Hippocampal formation (tissue), 2 donors: ENCODE results near the gene SAMM50.
A peak's percentile ranks its signal among the peaks of the same experiment; 100 is the strongest.

Experiments
- DNase-seq, 2 donors: peaks; one replicate each; lab custom pipeline; 2025; lab: John Stamatoyannopoulos, UW

SAMM50 gene

DNA sequence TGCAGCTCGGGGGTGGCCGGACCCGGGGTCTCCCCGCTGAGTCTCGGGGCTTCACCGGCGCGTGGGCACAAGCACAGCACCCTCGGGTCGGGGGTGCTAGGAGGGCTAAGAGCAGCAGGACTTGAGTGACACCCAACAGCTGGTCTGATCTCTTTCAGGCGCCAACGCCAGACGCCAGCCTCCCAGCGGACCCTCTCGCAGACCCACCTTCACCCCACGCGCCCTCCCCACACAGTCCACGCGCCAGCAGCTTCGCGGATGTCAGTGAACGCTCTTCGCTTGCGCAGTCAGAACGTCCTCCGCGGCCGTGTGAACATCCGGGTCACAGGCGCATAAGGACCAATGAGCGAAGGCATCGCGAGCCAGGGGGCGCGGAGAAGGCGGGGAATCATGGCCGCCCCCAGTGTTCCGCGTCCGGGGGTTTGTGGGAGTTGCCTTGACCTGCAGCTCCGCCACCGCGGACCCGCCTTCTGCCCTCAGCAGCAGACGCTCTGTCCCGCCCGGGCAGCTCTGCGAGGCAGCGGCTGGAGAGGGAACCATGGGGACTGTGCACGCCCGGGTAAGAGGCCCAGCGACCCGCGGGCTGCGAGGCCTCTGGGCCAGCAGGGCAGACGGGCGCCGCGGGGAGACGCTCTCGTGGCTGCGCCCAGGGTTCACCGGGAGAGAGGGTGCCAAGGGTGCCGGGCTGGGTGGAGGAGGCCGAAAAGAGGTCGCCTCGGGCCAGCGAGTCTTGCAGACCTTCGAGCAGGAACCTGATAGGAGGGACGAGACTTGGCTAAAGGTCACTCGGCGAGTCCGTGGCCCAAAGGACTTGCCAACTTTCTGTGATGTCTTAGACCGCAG, at the start of gene SAMM50:
Gene SAMM50 (plus strand): TSS at position 403 of the 843 bp plus-strand sequence. CDS start 136 bp downstream, at position 539.
- peak; percentile 88 to 92 for DNase-seq

DNA sequence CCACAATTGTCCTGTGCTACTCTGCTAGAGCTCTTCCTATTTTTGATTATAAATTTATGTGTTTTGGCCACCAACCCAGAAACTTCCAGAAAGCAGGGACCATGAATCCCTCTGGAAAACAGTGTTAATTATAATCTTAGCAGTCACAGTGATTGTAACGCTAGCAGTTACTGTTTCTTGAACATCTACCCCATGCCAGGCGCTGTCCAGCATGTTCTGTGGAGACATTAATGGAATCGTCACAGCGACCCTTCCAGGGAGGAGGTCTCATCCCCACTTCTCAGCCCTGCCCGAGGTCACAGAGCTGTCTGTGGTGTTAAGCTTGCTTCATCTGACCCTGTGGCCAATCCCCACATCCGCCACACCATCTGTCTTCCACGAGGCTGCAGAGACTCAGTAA, 49.6 kb upstream of the SAMM50 start:
- DNase-seq, result no peak

DNA sequence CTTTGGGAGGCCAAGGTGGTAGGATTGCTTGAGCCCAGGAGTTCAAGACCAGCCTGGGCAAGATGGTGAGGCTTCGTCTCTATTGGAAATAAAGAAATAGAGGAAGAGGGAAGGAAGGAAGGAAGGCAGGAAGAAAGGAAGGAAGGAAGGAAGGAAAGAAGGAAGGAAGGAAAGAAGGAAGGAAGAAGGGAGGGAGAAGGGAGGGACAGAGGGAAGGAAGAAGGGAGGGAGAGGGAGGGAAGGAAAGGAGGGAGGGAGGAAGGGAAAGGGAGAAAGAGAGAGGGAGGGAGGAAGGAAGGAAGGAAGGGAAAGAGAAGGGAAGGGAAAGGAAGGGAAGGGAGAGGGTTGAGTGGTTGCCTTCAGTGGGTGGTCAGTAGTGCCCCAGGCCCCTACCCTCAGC, 45.5 kb upstream of the SAMM50 start:
- DNase-seq, result no peak

GRCh38 chr22:43910178-43910695, 45.0 kb upstream of the SAMM50 start:
- no peak for DNase-seq

DNA sequence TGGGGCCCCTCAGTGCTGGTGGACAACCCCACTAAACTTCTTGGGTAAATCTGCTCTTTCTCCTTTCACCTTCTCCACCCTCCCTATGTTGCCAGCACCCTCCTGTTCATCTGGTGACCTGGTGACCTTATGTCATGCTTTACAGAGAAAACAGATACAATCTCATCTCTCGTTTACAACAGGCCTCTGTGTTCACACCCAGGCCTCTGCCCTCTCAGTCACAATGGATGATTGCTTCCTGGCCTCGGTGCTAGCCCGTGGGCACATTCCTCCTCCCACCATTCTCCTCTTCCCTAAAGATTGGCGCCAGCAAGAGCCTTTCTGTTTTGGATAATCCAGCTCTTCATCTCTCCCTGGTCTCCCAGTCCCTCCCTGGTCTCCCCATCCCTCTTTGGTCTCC, 43.9 kb upstream of the SAMM50 start:
- DNase-seq, result no peak

DNA sequence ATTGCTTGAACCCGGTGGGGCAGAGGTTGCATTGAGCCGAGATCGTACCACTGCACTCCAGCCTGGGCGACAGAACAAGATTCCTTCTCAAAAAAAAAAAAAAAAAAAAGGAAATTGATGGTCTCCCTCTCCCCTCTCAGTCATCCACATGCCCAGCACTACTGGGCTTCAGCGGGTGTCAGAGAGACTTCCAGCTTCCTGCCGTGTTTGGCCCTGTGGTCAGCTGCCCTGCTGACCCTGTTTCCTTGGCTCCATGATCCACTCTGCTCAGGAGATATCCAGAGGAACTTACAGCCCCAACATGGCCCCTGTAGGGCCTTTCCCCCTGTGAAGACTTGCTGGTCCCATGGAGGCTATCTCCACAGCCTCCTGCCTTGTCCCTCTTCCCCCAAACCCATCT, 37.7 kb upstream of the SAMM50 start:
- no peak for DNase-seq

- DNase-seq, result no peak
Measured at GRCh38 chr22:43919106-43919973, 35.9 kb upstream of the SAMM50 start.

DNA sequence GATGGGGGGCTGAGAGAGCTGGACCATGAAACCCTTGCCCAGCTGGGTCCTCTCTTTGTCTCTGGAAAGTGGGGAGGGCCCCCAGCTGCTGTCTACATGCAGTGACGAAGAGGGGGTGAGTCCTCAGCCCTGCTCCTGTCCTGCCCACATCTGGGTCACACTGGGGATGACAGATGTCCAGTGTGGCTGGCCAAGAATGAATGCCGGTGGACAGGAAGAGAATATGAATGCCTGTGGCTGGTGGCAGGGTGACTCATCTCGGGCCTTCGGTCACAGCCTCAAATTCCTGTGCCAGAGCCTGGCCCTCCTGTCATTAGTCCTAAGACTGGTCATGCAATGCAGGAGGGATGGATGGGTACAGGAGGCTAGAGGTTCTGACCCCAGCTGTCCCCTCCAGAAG, 33.9 kb upstream of the SAMM50 start:
- peak in 1 of 2 donors; percentile 7 for DNase-seq

GRCh38 chr22:43922123-43922522, 33.1 kb upstream of the SAMM50 start:
- no peak for DNase-seq

DNA sequence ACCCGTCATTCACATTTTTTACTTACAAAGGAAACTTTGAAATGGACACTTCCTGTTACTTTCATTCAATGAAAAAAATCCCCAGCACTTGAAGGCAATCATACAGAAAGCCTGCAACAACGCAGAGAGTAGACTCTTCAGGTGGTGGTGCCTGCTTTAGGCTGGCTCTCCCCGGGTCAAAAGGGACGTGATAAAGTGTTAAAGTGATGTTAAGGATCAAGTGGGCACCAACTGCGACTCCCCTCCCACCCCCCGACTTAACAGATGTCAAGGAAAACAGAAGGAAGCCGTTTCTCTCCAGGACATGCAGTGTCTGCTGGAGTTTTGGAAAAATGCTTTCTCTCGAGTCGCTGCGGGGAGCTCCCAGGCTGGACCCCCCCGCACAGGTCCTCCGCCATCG, 32.1 kb upstream of the SAMM50 start:
- DNase-seq, result no peak

DNA sequence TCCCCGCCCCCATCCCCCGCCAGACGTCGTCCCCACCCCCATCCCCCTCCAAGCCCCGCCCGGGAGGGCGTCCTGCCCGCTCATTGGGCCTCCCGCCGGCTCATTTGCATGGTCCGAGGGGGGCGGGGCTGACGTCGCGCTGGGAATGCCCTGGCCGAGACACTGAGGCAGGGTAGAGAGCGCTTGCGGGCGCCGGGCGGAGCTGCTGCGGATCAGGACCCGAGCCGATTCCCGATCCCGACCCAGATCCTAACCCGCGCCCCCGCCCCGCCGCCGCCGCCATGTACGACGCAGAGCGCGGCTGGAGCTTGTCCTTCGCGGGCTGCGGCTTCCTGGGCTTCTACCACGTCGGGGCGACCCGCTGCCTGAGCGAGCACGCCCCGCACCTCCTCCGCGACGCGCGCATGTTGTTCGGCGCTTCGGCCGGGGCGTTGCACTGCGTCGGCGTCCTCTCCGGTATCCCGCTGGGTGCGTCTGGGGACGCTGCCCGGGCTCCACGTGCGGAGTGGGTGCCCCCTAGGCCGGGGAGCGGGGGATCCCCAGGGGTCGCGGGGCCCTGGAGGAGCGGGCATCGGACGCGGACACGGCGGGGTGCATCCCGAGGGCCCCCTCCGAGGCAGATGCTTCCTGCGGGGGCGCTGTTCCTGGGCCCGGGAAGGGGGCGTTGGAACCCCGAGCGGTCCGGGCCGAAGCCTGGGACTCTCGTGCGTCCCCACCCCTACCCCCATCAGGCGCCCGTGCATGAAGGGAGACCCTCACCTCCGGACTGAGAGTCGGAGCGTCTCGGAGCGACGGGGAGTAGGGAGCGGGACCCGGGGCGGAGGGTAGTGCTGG, 31.4 kb upstream of the SAMM50 start, which contains the start of gene PNPLA3:
Gene PNPLA3 (plus strand): TSS at position 175 of the 834 bp plus-strand sequence. CDS start 107 bp downstream, at position 282.
- peak; percentile 70 to 86 for DNase-seq

DNA sequence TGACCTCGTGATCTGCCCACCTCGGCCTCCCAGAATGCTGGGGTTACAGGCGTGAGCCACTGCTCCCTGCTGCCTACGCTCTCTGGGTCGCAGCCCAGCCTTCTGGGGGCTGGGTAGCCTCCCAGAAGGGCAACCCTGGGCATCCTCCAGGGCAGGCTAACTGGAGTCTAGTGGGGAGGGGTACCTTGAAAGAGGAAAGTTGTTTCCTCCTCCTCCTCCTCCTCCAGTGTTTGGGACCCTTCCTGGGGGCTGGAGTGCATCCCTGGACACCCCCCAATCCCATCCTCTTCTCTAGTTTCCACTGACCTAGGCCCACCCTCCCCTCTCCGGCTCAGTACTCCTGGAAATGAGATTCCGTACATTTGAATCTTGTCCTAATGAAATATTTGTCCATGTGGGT, 30.4 kb upstream of the SAMM50 start:
- DNase-seq, result no peak

DNA sequence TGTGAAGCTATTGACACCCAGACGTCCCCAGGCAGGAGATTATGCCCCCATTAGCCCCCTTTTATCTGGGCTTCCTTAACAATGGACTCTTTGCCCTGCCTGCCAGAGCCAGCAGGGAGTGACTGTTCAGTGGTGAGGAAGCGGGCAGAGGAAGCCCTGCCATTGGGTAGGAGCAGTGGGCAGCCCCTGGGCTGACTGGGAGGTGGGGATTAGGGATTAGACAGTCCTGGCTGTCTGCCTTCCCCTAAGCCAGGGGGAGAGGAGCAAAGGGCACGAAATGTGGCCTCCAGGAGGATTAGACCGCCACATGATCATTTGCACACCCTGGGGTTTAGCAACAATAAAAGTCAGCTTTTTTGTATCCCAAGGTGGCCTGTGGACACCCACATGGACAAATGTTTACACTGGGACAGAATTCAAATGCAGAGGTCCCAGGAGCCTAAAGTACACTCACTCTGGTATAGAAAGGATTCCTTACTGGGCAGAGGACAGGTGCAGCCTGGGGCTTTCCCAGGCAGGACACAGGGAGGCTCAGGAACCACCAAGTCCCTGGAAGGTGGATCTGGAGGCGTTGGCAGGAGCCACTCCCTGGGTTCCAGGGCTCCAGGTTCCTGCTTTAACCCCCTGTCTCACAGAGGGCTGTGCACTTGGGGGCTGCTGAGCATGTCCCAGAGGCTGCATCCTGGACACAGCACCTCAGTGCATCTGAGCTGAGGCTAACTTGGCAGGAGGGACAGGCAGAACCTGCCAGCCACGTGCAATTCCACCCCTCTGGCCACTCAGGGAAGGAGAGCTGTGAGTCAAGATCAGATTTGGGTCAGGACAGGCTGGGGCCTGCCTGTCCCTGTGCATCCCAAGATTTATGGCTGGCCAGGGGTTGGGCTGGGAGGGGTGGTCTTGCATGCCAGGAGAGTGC, 29.6 kb upstream of the SAMM50 start:
- DNase-seq, result no peak

GRCh38 chr22:43926349-43926710, 28.9 kb upstream of the SAMM50 start:
- no peak for DNase-seq

DNA sequence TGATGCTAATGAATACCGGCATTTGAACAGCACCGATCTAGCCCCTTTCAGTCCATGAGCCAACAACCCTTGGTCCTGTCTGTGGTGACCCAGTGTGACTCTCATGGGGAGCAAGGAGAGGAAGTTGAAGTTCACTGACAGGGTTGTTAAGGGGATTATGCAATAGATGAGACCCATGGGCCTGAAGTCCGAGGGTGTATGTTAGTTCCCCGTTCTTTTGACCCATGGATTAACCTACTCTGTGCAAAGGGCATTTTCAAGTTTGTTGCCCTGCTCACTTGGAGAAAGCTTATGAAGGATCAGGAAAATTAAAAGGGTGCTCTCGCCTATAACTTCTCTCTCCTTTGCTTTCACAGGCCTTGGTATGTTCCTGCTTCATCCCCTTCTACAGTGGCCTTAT, 26.8 kb upstream of the SAMM50 start:
- no peak for DNase-seq

DNA sequence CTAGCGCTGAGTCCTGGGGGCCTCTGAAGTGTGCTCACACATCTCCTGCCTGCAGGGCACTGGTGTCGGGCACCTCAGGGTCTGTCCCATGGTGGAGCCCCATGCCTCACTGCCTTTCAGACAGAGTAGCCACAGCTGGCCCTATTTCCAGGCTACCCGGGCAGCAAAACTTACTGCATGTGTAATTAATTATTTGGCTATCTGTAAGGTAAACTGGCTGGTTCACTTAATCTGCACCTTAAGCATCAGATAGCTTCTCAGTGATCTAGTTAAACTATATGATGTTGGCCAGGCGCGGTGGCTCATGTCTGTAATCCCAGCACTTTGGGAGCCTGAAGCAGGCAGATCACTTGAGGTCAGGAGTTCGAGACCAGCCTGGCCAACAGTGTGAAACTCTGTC, 26.3 kb upstream of the SAMM50 start:
- DNase-seq, result no peak

DNA sequence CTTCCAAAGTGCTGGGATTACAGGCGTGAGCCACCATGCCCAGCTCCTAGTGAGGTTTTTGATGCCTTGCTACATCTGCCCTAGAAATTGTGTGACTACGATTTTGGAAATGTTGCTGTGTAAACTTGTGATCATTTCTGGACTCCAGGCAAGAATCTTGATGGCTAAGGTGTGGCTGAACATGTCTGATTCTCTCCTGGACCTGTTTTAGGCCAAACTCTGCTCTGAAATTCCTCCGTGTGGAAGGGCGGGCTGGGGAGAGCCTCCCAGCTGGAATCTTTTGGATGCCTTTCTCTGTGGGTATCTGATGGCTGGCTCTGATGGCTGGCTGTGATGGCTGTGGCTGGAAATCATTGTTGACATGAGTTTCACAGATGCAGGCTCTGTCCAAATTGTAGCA, 23.5 kb upstream of the SAMM50 start:
- DNase-seq, result no peak

DNA sequence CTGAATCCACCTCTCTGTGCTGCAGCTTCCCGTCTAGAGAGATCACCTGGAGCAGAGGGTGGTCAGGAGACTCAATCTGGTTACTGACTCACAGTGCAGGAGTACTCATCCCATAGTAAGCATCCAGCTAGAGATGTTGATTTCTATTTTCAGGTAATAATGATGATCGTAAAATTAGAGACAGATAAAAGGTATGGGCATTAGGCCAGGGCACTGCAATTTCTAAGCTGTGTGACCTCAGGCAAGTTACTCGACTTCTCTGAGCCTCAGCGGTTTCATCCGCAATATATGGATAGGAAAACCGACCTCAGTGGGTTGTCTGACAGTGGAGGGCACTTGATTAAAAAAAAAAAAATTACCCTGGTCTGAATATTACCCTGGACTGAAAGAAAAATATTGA, 13.8 kb upstream of the SAMM50 start:
- DNase-seq, result no peak

DNA sequence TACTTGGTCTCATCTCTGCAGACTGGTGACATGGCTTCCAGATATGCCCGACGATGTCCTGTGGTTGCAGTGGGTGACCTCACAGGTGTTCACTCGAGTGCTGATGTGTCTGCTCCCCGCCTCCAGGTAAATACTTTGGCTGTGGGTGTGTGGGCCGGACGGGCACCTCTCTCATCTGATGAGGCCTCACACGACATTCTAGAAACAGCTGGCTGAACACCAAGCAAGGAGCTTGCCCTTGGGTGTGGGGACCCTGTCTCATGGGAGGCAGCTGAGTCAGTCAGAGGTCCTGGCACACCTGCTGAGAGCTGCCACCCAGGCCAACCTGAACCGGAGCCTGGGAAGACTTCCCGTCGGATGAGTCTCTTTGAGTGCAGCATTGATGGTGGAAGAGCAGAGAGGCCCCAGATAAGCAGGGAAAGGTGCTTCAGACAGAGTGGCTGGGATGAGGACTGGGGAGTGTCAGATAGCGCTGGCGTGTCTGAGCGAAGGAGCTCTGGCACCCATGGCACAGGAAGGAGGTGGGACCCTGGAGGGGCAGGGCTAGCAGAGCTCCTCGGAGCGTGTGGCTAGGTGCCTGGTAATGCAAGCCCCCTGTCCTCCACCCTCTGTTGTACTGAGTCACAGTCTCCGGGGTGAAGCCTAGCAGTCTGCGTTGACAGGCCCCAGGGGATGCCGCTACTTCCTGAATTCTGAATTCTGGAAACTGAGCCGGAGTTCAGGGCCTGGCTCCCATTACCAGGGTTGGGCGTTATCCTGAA, 10.4 kb upstream of the SAMM50 start:
- no peak for DNase-seq
